ENCODE measurements around the gene CYTH1.

- TF ChIP-seq CTCF (IDR thresholded peaks at IDR 0.05; ENCODE audit: borderline replicate concordance, extremely low read depth, low read length, poor library complexity, severe bottlenecking) (no peak), EZH2 (IDR thresholded peaks at IDR 0.05; ENCODE audit: borderline replicate concordance, low read depth, low read length, severe bottlenecking) (no peak)
Measured at GRCh38 chr17:78795861-78796516, 13.9 kb upstream of the CYTH1 start.

All from DND-41 (cell line).